Tibial nerve (tissue), 4 donors: Measurements from ENCODE around the gene UBASH3A.

Experiments
- EP300 ChIP-seq, 2 donors: sonication (generic); formaldehyde crosslinking; IDR thresholded peaks; one replicate each; pipeline ENCODE4 v1.6.1; 2017; ENCODE audit warnings: antibody characterized with exemption in 2 of 2, mild to moderate bottlenecking in 1 of 2
- POLR2A ChIP-seq, 2 donors: fragments of 450-650 bp; IDR thresholded peaks; one replicate each; pipeline ENCODE4 v1.6.1; 2017; ENCODE audit warnings: antibody characterized with exemption in 2 of 2, mild to moderate bottlenecking in 2 of 2, moderate library complexity in 2 of 2
- TF ChIP-seq, protein P1 (sequence below), 5 experiments: fragments of 200-600 bp in 3 of 5; fragments of 450-650 bp in 2 of 5; sonication (generic) in 3 of 5; IDR thresholded peaks; one replicate each; pipeline ENCODE4 v1.5.1; 2016 to 2019; ENCODE audit warnings: antibody characterized with exemption in 5 of 5, mild to moderate bottlenecking in 3 of 5, moderate library complexity in 2 of 5

DNA sequence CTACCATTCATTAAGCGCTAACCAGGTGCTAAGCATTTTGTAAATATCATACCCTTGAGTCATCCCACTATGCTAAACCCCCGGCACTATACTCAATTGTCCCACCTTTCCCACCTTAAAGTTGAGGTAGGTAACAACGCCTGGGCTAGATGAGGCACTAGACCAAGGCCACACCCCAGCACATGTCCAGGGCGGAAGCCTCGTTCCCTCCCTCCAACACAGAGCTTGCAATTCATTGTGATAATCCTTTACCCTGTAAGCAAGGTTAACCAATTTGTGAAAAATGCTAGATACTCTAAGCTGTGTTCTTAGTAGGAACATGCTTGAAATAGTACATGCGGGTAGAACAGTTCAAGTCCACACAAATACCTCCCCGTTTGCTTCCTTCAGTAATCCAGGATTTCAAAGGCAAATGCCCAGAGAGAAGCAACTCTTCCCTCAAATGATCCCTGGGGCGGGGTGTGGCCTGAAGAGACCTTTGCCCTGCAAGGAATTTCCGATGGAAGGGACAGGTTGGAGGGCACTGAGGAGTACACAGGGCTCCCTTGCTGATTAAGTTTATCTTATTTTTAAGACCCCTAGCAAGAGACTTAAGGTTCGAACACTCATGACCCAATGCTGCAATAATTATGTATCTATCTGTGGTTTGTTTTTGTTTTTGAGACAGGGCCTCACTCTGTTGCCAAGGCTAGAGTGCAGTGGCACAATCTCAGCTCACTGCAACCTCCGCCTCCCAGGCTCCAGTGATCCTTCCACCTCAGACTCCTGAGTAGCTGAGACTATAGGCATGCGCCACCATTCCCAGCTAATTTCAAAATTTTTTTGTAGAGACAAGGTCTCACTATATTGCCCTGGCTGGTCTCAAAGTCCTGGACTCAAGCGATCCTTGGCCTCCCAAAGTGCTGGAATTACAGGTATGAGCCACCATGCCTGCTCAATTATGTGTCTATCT lies 89.7 kb downstream of the UBASH3A start:
- TF ChIP-seq, protein P1, sequence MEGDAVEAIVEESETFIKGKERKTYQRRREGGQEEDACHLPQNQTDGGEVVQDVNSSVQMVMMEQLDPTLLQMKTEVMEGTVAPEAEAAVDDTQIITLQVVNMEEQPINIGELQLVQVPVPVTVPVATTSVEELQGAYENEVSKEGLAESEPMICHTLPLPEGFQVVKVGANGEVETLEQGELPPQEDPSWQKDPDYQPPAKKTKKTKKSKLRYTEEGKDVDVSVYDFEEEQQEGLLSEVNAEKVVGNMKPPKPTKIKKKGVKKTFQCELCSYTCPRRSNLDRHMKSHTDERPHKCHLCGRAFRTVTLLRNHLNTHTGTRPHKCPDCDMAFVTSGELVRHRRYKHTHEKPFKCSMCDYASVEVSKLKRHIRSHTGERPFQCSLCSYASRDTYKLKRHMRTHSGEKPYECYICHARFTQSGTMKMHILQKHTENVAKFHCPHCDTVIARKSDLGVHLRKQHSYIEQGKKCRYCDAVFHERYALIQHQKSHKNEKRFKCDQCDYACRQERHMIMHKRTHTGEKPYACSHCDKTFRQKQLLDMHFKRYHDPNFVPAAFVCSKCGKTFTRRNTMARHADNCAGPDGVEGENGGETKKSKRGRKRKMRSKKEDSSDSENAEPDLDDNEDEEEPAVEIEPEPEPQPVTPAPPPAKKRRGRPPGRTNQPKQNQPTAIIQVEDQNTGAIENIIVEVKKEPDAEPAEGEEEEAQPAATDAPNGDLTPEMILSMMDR (IDR thresholded peaks at IDR 0.05) = no peak
- TF ChIP-seq EP300 (IDR thresholded peaks at IDR 0.05) (no peak), POLR2A (IDR thresholded peaks at IDR 0.05) (no peak)
